ENCODE data around the gene STK32C. TPM values are rescaled to one million over a fixed set of nuclear protein-coding genes. Genes with fewer than 3 reads are reported as not detected.

The STK32C gene
- total RNA-seq, 1 experiment from 2014 or later = 16.5 TPM

DNA sequence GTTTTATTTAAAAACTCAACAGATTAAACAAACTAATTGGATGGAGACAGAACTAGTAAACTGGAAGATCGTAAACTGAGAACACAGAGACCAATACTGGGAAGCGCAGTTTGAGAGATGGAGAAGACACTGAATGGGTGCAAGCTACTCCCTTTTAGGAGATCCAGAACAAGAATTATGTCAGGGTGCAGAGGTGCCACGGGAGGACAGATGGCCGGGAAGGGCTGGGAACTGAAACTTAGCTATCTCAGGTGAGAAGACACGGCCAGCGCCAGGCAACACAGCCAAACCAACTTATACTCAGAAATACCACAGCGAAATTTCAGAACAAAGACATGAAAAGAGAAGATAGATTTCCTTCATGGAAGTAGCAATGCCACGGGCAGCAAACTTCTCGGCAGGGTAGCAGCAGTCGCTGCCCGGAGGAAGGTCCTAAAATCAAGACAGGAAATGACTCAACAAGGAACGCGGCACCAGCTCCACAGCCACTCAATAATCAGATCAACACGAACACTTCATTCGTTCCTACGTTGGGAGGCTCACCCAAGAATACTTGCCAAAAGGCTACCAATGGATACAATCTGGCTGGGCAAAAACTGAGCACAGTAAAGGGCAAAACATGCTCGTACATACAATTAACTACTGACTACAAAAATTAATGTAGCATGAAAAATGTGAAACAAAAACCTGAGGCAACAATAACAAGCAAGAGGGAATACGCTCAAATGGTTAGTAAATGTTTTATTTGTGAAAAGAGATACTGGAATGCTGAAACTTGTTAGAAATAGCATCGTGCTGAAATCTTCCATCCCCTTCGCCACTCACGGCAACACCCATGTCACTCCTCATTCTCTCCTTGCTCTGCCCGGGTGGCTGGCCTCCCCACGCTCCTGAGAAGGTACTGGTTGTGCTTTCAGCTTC, 22.1 kb upstream of the STK32C start:
- Histone ChIP-seq H3K4me3 (ENCODE audit: low read depth, low read length, poor library complexity, severe bottlenecking) (peak overlapping the region; percentile 83), H3K27me3 (replicated peaks; ENCODE audit: insufficient read depth, low read depth, low read length, poor library complexity) (no peaks in the 10 kb centered on the region), H3K27ac (ENCODE audit: low read depth, low read length, poor library complexity, severe bottlenecking) (peak overlapping the region; percentile 81), H3K36me3 (ENCODE audit: insufficient read depth, low read length, poor library complexity, severe bottlenecking) (peaks cover 3% of the 10 kb centered on the region), H3K4me1 (ENCODE audit: insufficient read depth, low read length, poor library complexity, severe bottlenecking) (peaks cover 18% of the 10 kb centered on the region), H3K9me3 (ENCODE audit: low read depth, low read length, poor library complexity, severe bottlenecking) (no peaks in the 10 kb centered on the region)
- CTCF ChIA-PET = no interaction called here
- TF ChIP-seq, protein P1, sequence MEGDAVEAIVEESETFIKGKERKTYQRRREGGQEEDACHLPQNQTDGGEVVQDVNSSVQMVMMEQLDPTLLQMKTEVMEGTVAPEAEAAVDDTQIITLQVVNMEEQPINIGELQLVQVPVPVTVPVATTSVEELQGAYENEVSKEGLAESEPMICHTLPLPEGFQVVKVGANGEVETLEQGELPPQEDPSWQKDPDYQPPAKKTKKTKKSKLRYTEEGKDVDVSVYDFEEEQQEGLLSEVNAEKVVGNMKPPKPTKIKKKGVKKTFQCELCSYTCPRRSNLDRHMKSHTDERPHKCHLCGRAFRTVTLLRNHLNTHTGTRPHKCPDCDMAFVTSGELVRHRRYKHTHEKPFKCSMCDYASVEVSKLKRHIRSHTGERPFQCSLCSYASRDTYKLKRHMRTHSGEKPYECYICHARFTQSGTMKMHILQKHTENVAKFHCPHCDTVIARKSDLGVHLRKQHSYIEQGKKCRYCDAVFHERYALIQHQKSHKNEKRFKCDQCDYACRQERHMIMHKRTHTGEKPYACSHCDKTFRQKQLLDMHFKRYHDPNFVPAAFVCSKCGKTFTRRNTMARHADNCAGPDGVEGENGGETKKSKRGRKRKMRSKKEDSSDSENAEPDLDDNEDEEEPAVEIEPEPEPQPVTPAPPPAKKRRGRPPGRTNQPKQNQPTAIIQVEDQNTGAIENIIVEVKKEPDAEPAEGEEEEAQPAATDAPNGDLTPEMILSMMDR (conservative IDR thresholded peaks at IDR 0.05; ENCODE audit: low read depth, low read length) = no peak
- TF ChIP-seq EZH2 (IDR thresholded peaks at IDR 0.05; ENCODE audit: borderline replicate concordance, low read depth, low read length, poor library complexity, severe bottlenecking) = no peak
- intact Hi-C loops (cut with micrococcal nuclease; ENCODE audit: unreplicated experiment) = no loop called here
- no TSS peak for BruUV-seq (replicated peaks)
- POLR2A ChIA-PET (ENCODE audit: low non-redundant PET) = no interaction called here
- peak; percentile 86 for DNase-seq (ENCODE audit: low spot score)

DNA sequence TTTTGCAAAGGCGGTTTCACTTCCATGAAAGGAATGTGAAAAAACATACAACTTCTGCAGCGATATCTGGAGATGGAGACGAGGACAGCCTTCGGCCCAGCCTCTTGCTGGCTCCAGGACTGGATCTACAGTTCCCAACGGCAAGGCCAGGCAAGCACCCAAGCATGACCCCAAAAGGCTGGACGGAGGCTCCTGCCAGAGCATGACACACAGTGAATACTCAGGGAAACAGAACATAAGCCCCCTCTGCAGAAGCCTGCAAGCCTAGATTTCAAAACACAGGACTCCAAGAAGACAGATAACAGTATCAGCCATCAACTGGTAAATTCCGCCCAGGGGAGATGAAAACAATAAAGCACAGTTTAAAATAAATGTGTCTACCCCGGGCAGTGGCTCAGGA, 21.0 kb upstream of the STK32C start:
- intact Hi-C loops (cut with micrococcal nuclease; ENCODE audit: unreplicated experiment) = no loop called here
- ChIA-PET CTCF (no interaction called here), POLR2A (ENCODE audit: low non-redundant PET) (no interaction called here)
- BruUV-seq (replicated peaks) = no TSS peak
- no peak for DNase-seq (ENCODE audit: low spot score)
- Histone ChIP-seq H3K9me3 (ENCODE audit: low read depth, low read length, poor library complexity, severe bottlenecking) (no peaks in the 10 kb centered on the region), H3K4me1 (ENCODE audit: insufficient read depth, low read length, poor library complexity, severe bottlenecking) (peaks cover 18% of the 10 kb centered on the region), H3K27ac (ENCODE audit: low read depth, low read length, poor library complexity, severe bottlenecking) (peak overlapping the region; percentile 81), H3K4me3 (ENCODE audit: low read depth, low read length, poor library complexity, severe bottlenecking) (peak overlapping the region; percentile 83), H3K36me3 (ENCODE audit: insufficient read depth, low read length, poor library complexity, severe bottlenecking) (peaks cover 3% of the 10 kb centered on the region), H3K27me3 (replicated peaks; ENCODE audit: insufficient read depth, low read depth, low read length, poor library complexity) (no peaks in the 10 kb centered on the region)
- TF ChIP-seq, protein P1 (conservative IDR thresholded peaks at IDR 0.05; ENCODE audit: low read depth, low read length) = no peak
- TF ChIP-seq EZH2 (IDR thresholded peaks at IDR 0.05; ENCODE audit: borderline replicate concordance, low read depth, low read length, poor library complexity, severe bottlenecking) = no peak

DNA sequence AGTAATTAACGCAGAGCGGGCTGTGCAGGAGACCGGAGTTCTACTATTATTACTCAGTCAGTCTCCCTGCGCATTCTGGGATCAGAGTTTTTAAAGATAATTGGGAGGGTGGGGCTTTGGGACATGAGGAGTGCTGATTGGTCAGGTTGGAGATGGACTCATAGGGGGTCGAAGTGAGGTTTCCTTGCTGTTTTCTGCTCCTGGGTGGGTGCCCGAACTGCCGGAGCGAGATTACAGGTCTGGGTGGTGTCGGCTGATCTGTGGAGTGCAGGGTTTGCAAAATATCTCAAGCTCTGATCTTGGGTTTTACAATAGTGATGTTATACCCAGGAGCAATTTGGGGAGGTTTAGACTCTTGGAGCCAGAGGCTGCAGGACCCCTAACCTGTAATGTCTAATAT, 20.4 kb upstream of the STK32C start:
- intact Hi-C loops (cut with micrococcal nuclease; ENCODE audit: unreplicated experiment) = no loop called here
- POLR2A ChIA-PET (ENCODE audit: low non-redundant PET) = no interaction called here
- no peak overlapping the region for H3K27ac ChIP-seq (ENCODE audit: low read depth, low read length, poor library complexity, severe bottlenecking)

More for the DNA sequence above, 20.4 kb upstream of the STK32C start:
- CTCF ChIA-PET = no interaction called here
- Histone ChIP-seq H3K36me3 (ENCODE audit: insufficient read depth, low read length, poor library complexity, severe bottlenecking) (peaks cover 3% of the 10 kb centered on the region), H3K27me3 (replicated peaks; ENCODE audit: insufficient read depth, low read depth, low read length, poor library complexity) (no peaks in the 10 kb centered on the region), H3K4me3 (ENCODE audit: low read depth, low read length, poor library complexity, severe bottlenecking) (no peak overlapping the region), H3K9me3 (ENCODE audit: low read depth, low read length, poor library complexity, severe bottlenecking) (no peaks in the 10 kb centered on the region), H3K4me1 (ENCODE audit: insufficient read depth, low read length, poor library complexity, severe bottlenecking) (peaks cover 19% of the 10 kb centered on the region)
- no peak for DNase-seq (ENCODE audit: low spot score)
- TF ChIP-seq EZH2 (IDR thresholded peaks at IDR 0.05; ENCODE audit: borderline replicate concordance, low read depth, low read length, poor library complexity, severe bottlenecking) = no peak
- TF ChIP-seq, protein P1 (conservative IDR thresholded peaks at IDR 0.05; ENCODE audit: low read depth, low read length) = no peak
- no TSS peak for BruUV-seq (replicated peaks)

All from A673 (cell line).